DOHH2 (cell line): Measurements from ENCODE around the gene SOWAHD.

Experiments used
- CTCF ChIP-seq: fragments of 200-600 bp; sonication (generic); IDR thresholded peaks from one replicate; pipeline ENCODE4 v1.5.1; 2014; ENCODE audit warnings: antibody characterized with exemption, mild to moderate bottlenecking, low read depth, low read length; ENCODE audit not compliant: poor library complexity, severe bottlenecking
- EZH2phosphoT487 ChIP-seq: fragments of 200-600 bp; sonication (generic); IDR thresholded peaks from 2 replicates; pipeline ENCODE4 v1.6.1; 2017; ENCODE audit warnings: borderline replicate concordance, mild to moderate bottlenecking, antibody characterized with exemption, low read length, moderate library complexity, mixed read lengths

GRCh38 chrX:119775517-119776238, 17.3 kb downstream of the SOWAHD start:
- no peak for TF ChIP-seq CTCF
- TF ChIP-seq EZH2phosphoT487 = no peak
